CD4-positive, alpha-beta T cell (primary cell): Measurements from ENCODE around the gene CCND3. TPM values are rescaled to one million over a fixed set of nuclear protein-coding genes. Genes with fewer than 3 reads are reported as not detected.

Source experiments
- ATAC-seq: fragments of 200-7000 bp; cut with Tn5 transposase; one replicate; pipeline ENCODE4 v1.10.0; 2022; ENCODE audit warnings: mild to moderate bottlenecking; ENCODE audit not compliant: poor library complexity
- CTCF ChIA-PET: fragments of 350-600 bp; sonication (Branson Sonifier 250); formaldehyde crosslinking; loops from one replicate; lab custom pipeline; 2021; ENCODE audit warnings: antibody characterized with exemption, inconsistent platforms; lab: Charles Lee
- POLR2A ChIA-PET: fragments of 350-600 bp; sonication (Branson Sonifier 250); formaldehyde crosslinking; loops from one replicate; lab custom pipeline; 2021; ENCODE audit warnings: antibody characterized with exemption, inconsistent platforms; lab: Charles Lee
- DNase-seq, 14 experiments: peaks; one replicate each; pipeline ENCODE4 v3.0.0-alpha.2; 2013 to 2020; ENCODE audit warnings: mixed read lengths in 2 of 14
- H3K27ac ChIP-seq, 2 donors: one replicate each; pipeline versions ENCODE4 v1.5.1 to v1.7.0; 2013; ENCODE audit warnings: low read length in 2 of 2, low read depth in 1 of 2, mild to moderate bottlenecking in 1 of 2
- H3K27me3 ChIP-seq, 2 experiments: 1 replicate in 1 of 2; 2 replicates in 1 of 2; pipeline versions ENCODE4 v1.6.1 to v1.7.0; 2013; ENCODE audit warnings: low read length in 2 of 2, control low read depth in 1 of 2, mild to moderate bottlenecking in 1 of 2, moderate library complexity in 1 of 2; ENCODE audit not compliant: insufficient read depth in 2 of 2, control insufficient read depth in 1 of 2
- H3K36me3 ChIP-seq: one replicate; pipeline ENCODE4 v1.6.1; 2013; ENCODE audit warnings: low read length, control low read depth; ENCODE audit not compliant: insufficient read depth
- H3K4me1 ChIP-seq: one replicate; pipeline ENCODE4 v1.6.1; 2013; ENCODE audit warnings: low read length, control low read depth; ENCODE audit not compliant: insufficient read depth
- H3K4me3 ChIP-seq: one replicate; pipeline ENCODE4 v1.5.1; 2013; ENCODE audit warnings: mild to moderate bottlenecking, low read length, moderate library complexity
- H3K9me3 ChIP-seq, 2 experiments: 1 replicate in 1 of 2; 2 replicates in 1 of 2; pipeline versions ENCODE4 v1.6.1 to v1.7.0; 2013; ENCODE audit warnings: low read length in 2 of 2, mild to moderate bottlenecking in 2 of 2, control low read depth in 1 of 2, moderate library complexity in 1 of 2; ENCODE audit not compliant: control insufficient read depth in 1 of 2, insufficient read depth in 1 of 2
- H3K27ac Mint-ChIP-seq: one replicate; pipeline ENCODE4 v1.8.0; 2020; ENCODE audit warnings: mixed read lengths
- H3K27me3 Mint-ChIP-seq: one replicate; pipeline ENCODE4 v1.8.0; 2021; ENCODE audit warnings: mixed read lengths
- H3K36me3 Mint-ChIP-seq: one replicate; pipeline ENCODE4 v1.8.0; 2021; ENCODE audit warnings: low read depth, mixed read lengths
- H3K4me1 Mint-ChIP-seq: one replicate; pipeline ENCODE4 v1.8.0; 2021; ENCODE audit warnings: low read depth, mixed read lengths
- H3K4me3 Mint-ChIP-seq: one replicate; pipeline ENCODE4 v1.8.0; 2020; ENCODE audit warnings: mild to moderate bottlenecking, mixed read lengths
- H3K9me3 Mint-ChIP-seq: one replicate; pipeline ENCODE4 v1.8.0; 2020; ENCODE audit warnings: mixed read lengths
- intact Hi-C, 2 experiments: fragments of 100-400 bp; cut with DNase I in 1 of 2; cut with micrococcal nuclease in 1 of 2; formaldehyde crosslinking; loops; one replicate each; pipeline versions ENCODE4 v1.15.1 to v1.9.0; 2023 to 2025; cut with DNase I, micrococcal nuclease
- polyA plus RNA-seq, 2 donors: library from polyadenylated mRNA; unstranded; fragments of 120-200 nt; gene quantifications; one replicate each; pipeline ENCODE4 v1.2.1, GENCODE V29; 2013
- total RNA-seq, 174 experiments: library from RNA in 2 of 174; stranded (reverse) in 2 of 174; gene quantifications; one replicate each; pipeline ENCODE4 v1.2.3 and lab custom pipeline; 2021 to 2026
- TF ChIP-seq, protein P1 (sequence below): fragments of 200-600 bp; IDR thresholded peaks from one replicate; pipeline ENCODE4 v1.8.0; 2022; ENCODE audit warnings: antibody characterized with exemption, mild to moderate bottlenecking

The CCND3 gene
- total RNA-seq (100 to 1,000 TPM; 247 to 248 TPM), total RNA-seq (lab: John Stamatoyannopoulos, UW) (20.1 to 615 (median 187) reads per million in 172 experiments)
- polyA plus RNA-seq (2013, experiment 1 of 2) = 367 TPM
- polyA plus RNA-seq (2013, experiment 2 of 2) = 287 TPM

DNA sequence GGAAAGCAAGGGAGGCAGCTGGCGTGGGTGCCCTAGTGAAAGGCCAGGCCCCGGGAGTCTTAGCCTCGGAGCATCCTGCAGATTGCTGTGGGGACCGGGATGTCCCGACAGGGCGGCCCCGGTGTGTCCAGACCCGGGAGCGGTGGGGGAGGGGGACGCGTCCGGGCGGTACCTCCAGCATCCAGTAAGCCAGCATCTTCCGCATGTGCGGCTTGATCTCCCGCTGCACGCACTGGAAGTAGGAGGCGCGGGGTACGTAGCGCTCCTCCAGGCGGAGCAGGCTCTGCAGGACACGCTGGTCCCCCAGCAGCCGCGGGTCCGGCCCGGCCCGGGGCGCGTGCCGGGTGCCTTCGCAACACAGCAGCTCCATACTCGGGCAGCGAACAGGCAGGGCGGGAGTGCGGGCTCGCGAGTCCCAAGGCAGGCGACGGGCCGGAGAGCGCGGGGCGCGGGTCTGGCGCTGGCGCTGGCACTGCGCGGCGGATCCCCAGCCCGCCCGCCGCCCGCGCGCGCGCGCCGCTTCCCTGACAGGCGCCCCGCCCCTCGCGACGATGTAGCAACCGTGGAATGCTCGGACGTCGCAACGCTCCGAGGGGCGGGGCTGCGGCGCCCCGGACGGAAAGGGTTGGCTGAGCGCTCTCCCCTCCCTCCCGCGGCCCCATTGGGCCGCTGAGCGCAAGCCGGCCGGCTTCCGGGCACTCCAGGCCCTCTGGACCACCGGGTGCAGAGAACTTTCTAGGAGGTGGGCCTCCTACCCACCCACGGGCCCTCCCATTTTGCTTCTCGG, at the start of gene CCND3:
Gene CCND3 (minus strand): TSS at position 529 of the 787 bp plus-strand sequence. CDS start 159 bp downstream, at position 370.
- Mint-ChIP-seq H3K36me3 (peaks cover 64% of the 10 kb centered on the region), H3K9me3 (no peaks in the 10 kb centered on the region), H3K4me3 (peak within 1 kb of the TSS; percentile 97), H3K4me1 (peaks cover 80% of the 10 kb centered on the region), H3K27ac (peak within 1 kb of the TSS; percentile 93), H3K27me3 (no peaks in the 10 kb centered on the region)
- Histone ChIP-seq H3K27me3 (no peaks in the 10 kb centered on the region), H3K27ac (peak within 1 kb of the TSS; percentile 68 to 74), H3K36me3 (peaks cover 36% of the 10 kb centered on the region), H3K4me1 (peaks cover 72% of the 10 kb centered on the region), H3K9me3 (no peaks in the 10 kb centered on the region), H3K4me3 (peak within 1 kb of the TSS; percentile 96)
- ChIA-PET POLR2A (interaction anchor here (0.7 to 2.9 kb wide), 15 partner anchors 9 to 110 kb away, joined by 3 to 13 read pairs (median 4); partner anchors contain the start of gene TAF8), CTCF (interaction anchor here (0.8 to 1.6 kb wide), 7 partner anchors 20 to 154 kb away, joined by 3 to 5 read pairs (median 3); partner anchors contain the start of genes BYSL, MED20 and TOMM6)
- intact Hi-C loops = loop anchor here (1.0 to 5.0 kb wide), 2 partner anchors 20 to 36 kb away; partner anchors contain the start of genes BYSL (in 1 of the 2) and MED20 (in 1 of the 2)
- peak; percentile 63 to 92 (median 81) for DNase-seq
- TF ChIP-seq, protein P1, sequence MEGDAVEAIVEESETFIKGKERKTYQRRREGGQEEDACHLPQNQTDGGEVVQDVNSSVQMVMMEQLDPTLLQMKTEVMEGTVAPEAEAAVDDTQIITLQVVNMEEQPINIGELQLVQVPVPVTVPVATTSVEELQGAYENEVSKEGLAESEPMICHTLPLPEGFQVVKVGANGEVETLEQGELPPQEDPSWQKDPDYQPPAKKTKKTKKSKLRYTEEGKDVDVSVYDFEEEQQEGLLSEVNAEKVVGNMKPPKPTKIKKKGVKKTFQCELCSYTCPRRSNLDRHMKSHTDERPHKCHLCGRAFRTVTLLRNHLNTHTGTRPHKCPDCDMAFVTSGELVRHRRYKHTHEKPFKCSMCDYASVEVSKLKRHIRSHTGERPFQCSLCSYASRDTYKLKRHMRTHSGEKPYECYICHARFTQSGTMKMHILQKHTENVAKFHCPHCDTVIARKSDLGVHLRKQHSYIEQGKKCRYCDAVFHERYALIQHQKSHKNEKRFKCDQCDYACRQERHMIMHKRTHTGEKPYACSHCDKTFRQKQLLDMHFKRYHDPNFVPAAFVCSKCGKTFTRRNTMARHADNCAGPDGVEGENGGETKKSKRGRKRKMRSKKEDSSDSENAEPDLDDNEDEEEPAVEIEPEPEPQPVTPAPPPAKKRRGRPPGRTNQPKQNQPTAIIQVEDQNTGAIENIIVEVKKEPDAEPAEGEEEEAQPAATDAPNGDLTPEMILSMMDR = no peak
- peak; percentile 55 for ATAC-seq

GRCh38 chr6:41986339-41986738, 44.7 kb upstream of the CCND3 start:
- Histone ChIP-seq H3K4me1 (peaks cover 29% of the 10 kb centered on the region), H3K36me3 (peaks cover 17% of the 10 kb centered on the region), H3K27ac (no peak overlapping the region), H3K27me3 (no peaks in the 10 kb centered on the region), H3K9me3 (peaks cover 0 to 4% of the 10 kb centered on the region in 2 experiments), H3K4me3 (no peak overlapping the region)
- Mint-ChIP-seq H3K27me3 (no peaks in the 10 kb centered on the region), H3K36me3 (peaks cover 72% of the 10 kb centered on the region), H3K4me1 (peaks cover 73% of the 10 kb centered on the region), H3K27ac (peak overlapping the region; percentile 80), H3K9me3 (no peaks in the 10 kb centered on the region), H3K4me3 (no peak overlapping the region)
- ATAC-seq (no peak), DNase-seq (no peak)
- intact Hi-C loops = loop anchor here in 1 of 2 experiments (5.0 kb wide), 1 partner anchor 36 kb away; no protein-coding TSS in a partner anchor
- CTCF ChIA-PET = interaction anchor here (0.6 to 1.6 kb wide), 2 partner anchors 13 to 33 kb away, joined by 3 read pairs; no protein-coding TSS in a partner anchor
- POLR2A ChIA-PET = interaction anchor here (0.8 to 1.4 kb wide), 4 partner anchors 34 to 115 kb away, joined by 3 to 5 read pairs (median 4); no protein-coding TSS in a partner anchor
- TF ChIP-seq, protein P1 = no peak

DNA sequence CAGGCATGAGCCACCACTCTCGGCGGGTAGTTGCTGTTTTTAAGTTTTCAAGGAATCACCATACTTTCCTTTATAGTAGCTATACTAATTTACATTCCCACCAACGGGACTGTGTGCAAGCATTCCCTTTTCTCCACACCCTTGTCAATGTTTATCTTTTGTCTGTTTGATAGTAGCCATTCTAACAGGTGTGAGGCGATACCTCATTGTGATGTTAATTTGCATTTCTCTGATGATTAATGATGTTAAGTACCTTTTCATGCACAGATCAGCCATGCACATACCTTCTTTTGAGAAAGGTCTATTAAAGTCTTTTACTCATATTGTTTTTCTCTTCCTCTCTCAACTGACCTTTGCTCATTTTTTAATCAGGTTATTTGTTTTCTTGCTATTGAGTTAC, 43.0 kb upstream of the CCND3 start:
- H3K9me3 ChIP-seq = peaks cover 0 to 7% of the 10 kb centered on the region in 2 experiments
- peak overlapping the region; percentile 60 for H3K27ac Mint-ChIP-seq
- ATAC-seq (no peak), DNase-seq (no peak)
- no peaks in the 10 kb centered on the region for H3K27me3 Mint-ChIP-seq
- peaks cover 74% of the 10 kb centered on the region for H3K36me3 Mint-ChIP-seq
- intact Hi-C loops = loop anchor here in 1 of 2 experiments (5.0 kb wide), 1 partner anchor 38 kb away; no protein-coding TSS in a partner anchor
- H3K27ac ChIP-seq = no peak overlapping the region
- peaks cover 13% of the 10 kb centered on the region for H3K36me3 ChIP-seq
- H3K4me1 ChIP-seq = peaks cover 32% of the 10 kb centered on the region
- POLR2A ChIA-PET = interaction anchor here (0.6 to 0.7 kb wide), 2 partner anchors 12 to 48 kb away, joined by 3 read pairs; no protein-coding TSS in a partner anchor
- TF ChIP-seq, protein P1 = no peak
- no peaks in the 10 kb centered on the region for H3K27me3 ChIP-seq
- H3K4me3 ChIP-seq = no peak overlapping the region
- no peak overlapping the region for H3K4me3 Mint-ChIP-seq
- H3K9me3 Mint-ChIP-seq = no peaks in the 10 kb centered on the region
- peaks cover 76% of the 10 kb centered on the region for H3K4me1 Mint-ChIP-seq
- CTCF ChIA-PET = no interaction called here
